K562 (cell line): Measurements from ENCODE around the gene ACP6. TPM values are rescaled to one million over a fixed set of nuclear protein-coding genes. Genes with fewer than 3 reads are reported as not detected.
"Not testable (repeated sequence)": the region's sequence is repeated elsewhere in the genome, so short reads cannot be mapped to it uniquely, and the experiment has no call there.

Experiments used
- ATAC-seq: fragments of 200-7000 bp; cut with Tn5 transposase; 3 replicates; pipeline ENCODE4 v1.9.1; 2020; ENCODE audit warnings: moderate library complexity
- BruUV-seq: library from RNA; stranded (reverse); fragments of 400-500 nt; replicated peaks from 2 replicates; lab custom pipeline; 2021; lab: Mats Ljungman, UMichigan
- CTCF ChIA-PET: fragments of 300-600 bp; formaldehyde crosslinking; extraction: SDS; loops from one replicate; lab custom pipeline; 2021; ENCODE audit warnings: low intra/inter-chr PET ratio; lab: Yijun Ruan, JAX
- POLR2A ChIA-PET: fragments of 300-600, 350-650 bp; sonication (Branson Sonifier 250); formaldehyde crosslinking; extraction: SDS; loops from one replicate; lab custom pipeline; 2021; ENCODE audit warnings: antibody characterized with exemption, inconsistent platforms; lab: Yijun Ruan, JAX
- DNase-seq, 4 experiments: peaks; one replicate each; pipeline versions ENCODE4 v3.0.0 to v3.0.0-alpha.2; 2011 to 2018; ENCODE audit warnings: low spot score in 3 of 4, mixed read lengths in 3 of 4; ENCODE audit errors: extremely low read depth in 1 of 4
- FAIRE-seq: peaks from 2 replicates; lab custom pipeline; 2011; peaks lifted over from hg19 to GRCh38; lab: Jason Lieb, UNC
- H2AFZ ChIP-seq: 2 replicates; pipeline ENCODE4 v1.6.0; 2011; ENCODE audit warnings: low read depth, low read length, control low read depth, inconsistent platforms
- H3K27ac ChIP-seq: fragments of 200-600 bp; 3 replicates; pipeline ENCODE4 v1.8.0; 2011; ENCODE audit warnings: low read depth, mild to moderate bottlenecking, control low read depth, inconsistent platforms, low read length, moderate library complexity, mixed read lengths; ENCODE audit errors: extremely low read depth
- H3K27me3 ChIP-seq, 2 experiments: fragments of 300-600 bp in 1 of 2; 2 replicates in 1 of 2; 3 replicates in 1 of 2; pipeline versions ENCODE4 v1.6.0 to v1.8.0; 2011; ENCODE audit warnings: inconsistent platforms in 2 of 2, low read length in 2 of 2, mild to moderate bottlenecking in 1 of 2, mixed read lengths in 1 of 2, moderate library complexity in 1 of 2; ENCODE audit not compliant: control insufficient read depth in 2 of 2, insufficient read depth in 2 of 2
- H3K36me3 ChIP-seq: fragments of 300-600 bp; 3 replicates; pipeline ENCODE4 v1.8.0; 2011; ENCODE audit warnings: mild to moderate bottlenecking, low read length, inconsistent platforms; ENCODE audit not compliant: control insufficient read depth, insufficient read depth
- H3K4me1 ChIP-seq, 2 experiments: fragments of 200-600 bp in 1 of 2; replicated peaks in 1 of 2; 2 replicates in 1 of 2; 3 replicates in 1 of 2; pipeline versions ENCODE4 v1.5.1 to v1.8.0; 2011; ENCODE audit warnings: inconsistent platforms in 2 of 2, low read length in 2 of 2, mild to moderate bottlenecking in 1 of 2, mixed read lengths in 1 of 2, moderate library complexity in 1 of 2; ENCODE audit not compliant: control insufficient read depth in 2 of 2, insufficient read depth in 2 of 2
- H3K4me2 ChIP-seq: 2 replicates; pipeline ENCODE4 v1.6.1; 2011; ENCODE audit warnings: low read length, control low read depth, inconsistent platforms, mixed read lengths; ENCODE audit not compliant: insufficient read depth
- H3K4me3 ChIP-seq: fragments of 200-600 bp; sonication (generic), shearing (Covaris generic); 2 replicates; pipeline ENCODE4 v1.5.1; 2016; ENCODE audit warnings: control low read depth, inconsistent platforms
- H3K79me2 ChIP-seq: fragments of 200-600 bp; 3 replicates; pipeline ENCODE4 v1.8.0; 2011; ENCODE audit warnings: low read length, inconsistent platforms; ENCODE audit not compliant: control insufficient read depth, insufficient read depth
- H3K9ac ChIP-seq, 2 experiments: 2 replicates each; pipeline versions ENCODE4 v1.6.0 to v1.6.1; 2011; ENCODE audit warnings: low read depth in 2 of 2, low read length in 2 of 2, control low read depth in 1 of 2, inconsistent platforms in 1 of 2, mild to moderate bottlenecking in 1 of 2, mixed read lengths in 1 of 2; ENCODE audit not compliant: insufficient read depth in 1 of 2
- H3K9me1 ChIP-seq: one replicate; pipeline ENCODE4 v1.6.0; 2011; ENCODE audit warnings: inconsistent platforms, mild to moderate bottlenecking, low read length, moderate library complexity; ENCODE audit not compliant: control insufficient read depth, insufficient read depth
- H3K9me3 ChIP-seq: replicated peaks from 2 replicates; pipeline ENCODE4 v1.5.1; 2011; ENCODE audit warnings: low read depth, low read length, inconsistent platforms; ENCODE audit not compliant: control insufficient read depth, insufficient read depth
- H4K20me1 ChIP-seq: replicated peaks from 2 replicates; pipeline ENCODE4 v1.6.1; 2011; ENCODE audit warnings: low read length, inconsistent platforms, mixed read lengths; ENCODE audit not compliant: control insufficient read depth, insufficient read depth
- CEBPB ChIP-seq: fragments of 450-650 bp; IDR thresholded peaks from 2 replicates; pipeline ENCODE4 v1.6.1; 2016; ENCODE audit warnings: missing genetic modification characterization, missing compliant biosample characterization
- CEBPG ChIP-seq, 3 experiments: fragments of 200-800 bp in 1 of 3; sonication (Bioruptor generic) in 1 of 3; sonication (generic) in 1 of 3; formaldehyde crosslinking in 1 of 3; IDR thresholded peaks in 2 of 3; conservative IDR thresholded peaks in 1 of 3; 2 replicates each; pipeline versions ENCODE4 v1.6.1 to v1.8.0; 2016 to 2022; ENCODE audit warnings: missing compliant biosample characterization in 2 of 3, missing genetic modification characterization in 2 of 3, mild to moderate bottlenecking in 1 of 3, missing genetic modification reagents in 1 of 3
- PATZ1 ChIP-seq: fragments of 250-450 bp; sonication (Bioruptor Pico); IDR thresholded peaks from 2 replicates; pipeline ENCODE4 v1.5.0; 2020; ENCODE audit warnings: mild to moderate bottlenecking, borderline replicate concordance
- WGBS: fragments of 100-300 bp; shearing (Covaris generic); methylation state at CpG from one replicate; pipeline ENCODE4 v1.1.6; 2016; ENCODE audit warnings: low coverage, mixed read lengths; ENCODE audit not compliant: insufficient coverage; ENCODE audit errors: missing lambda C conversion rate; 5-methylcytosine and 5-hydroxymethylcytosine counted together
- in situ Hi-C: fragments of 300-500 bp; cut with MboI; formaldehyde crosslinking; loops from 4 replicates; pipeline ENCODE4 v1.15.0; 2018; ENCODE audit warnings: inconsistent platforms, mixed read lengths
- intact Hi-C: fragments of 100-400 bp; cut with micrococcal nuclease; formaldehyde crosslinking; loops from 2 replicates; pipeline ENCODE4 v1.14.2; 2022
- polyA plus RNA-seq, 8 experiments: library from polyadenylated mRNA; depleted of rRNA in 4 of 8; stranded (reverse) in 5 of 8; unstranded in 3 of 8; fragments of >200 nt; fragmentation: Nextera tagmentation in 2 of 8; fragmentation: Illumina TruSeq in 1 of 8; extraction: Ambion mirVana in 2 of 8; extraction: Trizol in 1 of 8; gene quantifications; 2 replicates each; pipeline versions ENCODE4 v1.2.1 to v1.2.3, GENCODE V29; 2011 to 2014; ENCODE audit warnings: inconsistent platforms in 1 of 8, missing spikeins in 1 of 8
- total RNA-seq, 7 experiments: library from RNA; depleted of rRNA in 6 of 7; stranded (reverse); fragments of >200 nt in 6 of 7; fragmentation: Illumina TruSeq in 2 of 7; extraction: Trizol in 2 of 7; gene quantifications; 2 replicates each; pipeline versions ENCODE4 v1.2.1 to v1.2.3, GENCODE V29; 2011 to 2021; ENCODE audit warnings: low replicate concordance in 1 of 7

The ACP6 gene
- total and polyA plus RNA-seq, 9 of the 15 experiments (the other 6 are each of a cell fraction or from before 2014, with no cell fraction given): 0.05 to 1.4 (median 0.49) TPM

GRCh38 chr1:147618077-147618569, 52.2 kb downstream of the ACP6 start (continued):
- TF ChIP-seq PATZ1: no peak

DNA sequence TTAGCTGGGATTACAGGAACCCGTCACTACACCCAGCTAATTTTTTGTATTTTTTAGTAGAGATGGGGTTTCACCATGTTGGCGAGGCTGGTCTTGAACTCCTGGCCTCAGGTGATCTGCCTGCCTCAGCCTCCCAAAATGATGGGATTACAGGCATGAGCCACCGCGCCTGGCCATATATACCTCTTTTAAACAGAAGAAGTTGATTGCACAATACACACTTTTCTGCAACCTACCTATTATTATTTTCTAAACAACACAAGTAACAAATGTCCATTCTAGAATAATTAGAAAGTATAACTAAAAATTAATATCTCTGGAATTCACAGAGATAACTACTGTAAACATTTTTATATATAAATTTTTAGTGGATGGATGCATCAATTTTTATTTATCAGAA, 55.4 kb downstream of the ACP6 start:
- FAIRE-seq; H2AFZ ChIP-seq; H3K9me3 ChIP-seq; H3K9me1 ChIP-seq; BruUV-seq; H4K20me1 ChIP-seq; H3K9ac ChIP-seq; DNase-seq; H3K79me2 ChIP-seq; H3K27me3 ChIP-seq; ATAC-seq; H3K4me3 ChIP-seq; H3K4me2 ChIP-seq; H3K4me1 ChIP-seq; H3K27ac ChIP-seq; intact Hi-C loops; CTCF ChIA-PET; in situ Hi-C loops; TF ChIP-seq CEBPG (CRISPR knock-in tag; IDR thresholded peaks at IDR 0.05): not testable (repeated sequence)
- POLR2A ChIA-PET: interaction anchor here (0.7 kb wide), 1 partner anchor 47 kb away, joined by 8 read pairs; no protein-coding TSS in a partner anchor
- WGBS: 90% methylated on average over 4 of the region's 4 CpGs
- TF ChIP-seq CEBPB (tag) (peak; percentile 76), CEBPG (tag; conservative IDR thresholded peaks at IDR 0.05 in 1 of 2, IDR thresholded peaks at IDR 0.05 in 1 of 2) (peak in 1 of 2 experiments; percentile 86; a peak in 2 of 4 replicates)
- H3K36me3 ChIP-seq: peaks cover 14% of the 10 kb centered on the region; the same call in 2 of the 3 replicates
